HepG2 (cell line): ENCODE results near the gene PIGK. TPM values are rescaled to one million over a fixed set of nuclear protein-coding genes. Genes with fewer than 3 reads are reported as not detected.

Experiments used
- ATAC-seq: fragments of 200-7000 bp; cut with Tn5 transposase; 3 replicates; pipeline ENCODE4 v1.9.1; 2020; ENCODE audit warnings: mild to moderate bottlenecking, moderate library complexity
- BruUV-seq: library from RNA; stranded (reverse); fragments of 400-500 nt; replicated peaks from 2 replicates; lab custom pipeline; 2021; lab: Mats Ljungman, UMichigan
- CTCF ChIA-PET: fragments of 300-600 bp; formaldehyde crosslinking; extraction: SDS; loops from one replicate; lab custom pipeline; 2021; ENCODE audit warnings: low total read pairs, inconsistent platforms, low intra/inter-chr PET ratio; lab: Yijun Ruan, JAX
- POLR2A ChIA-PET: fragments of 350-600 bp; sonication (Branson Sonifier 250); formaldehyde crosslinking; loops from one replicate; lab custom pipeline; 2020; ENCODE audit warnings: antibody characterized with exemption, inconsistent platforms; lab: Yijun Ruan, JAX
- DNase-seq: peaks from one replicate; pipeline ENCODE4 v3.0.0-alpha.2; 2015; ENCODE audit warnings: low spot score
- FAIRE-seq: peaks from 3 replicates; lab custom pipeline; 2011; peaks lifted over from hg19 to GRCh38; lab: Jason Lieb, UNC
- H2AFZ ChIP-seq: one replicate; pipeline ENCODE4 v1.6.1; 2011; ENCODE audit warnings: low read length, inconsistent platforms
- H3K27ac ChIP-seq: fragments of 300-600 bp; 3 replicates; pipeline ENCODE4 v1.8.0; 2011; ENCODE audit warnings: mixed run types, mild to moderate bottlenecking, mixed read lengths, low read length, inconsistent platforms; ENCODE audit not compliant: insufficient read depth; ENCODE audit errors: extremely low read length
- H3K27me3 ChIP-seq, 2 experiments: fragments of 200-600 bp in 1 of 2; 2 replicates in 1 of 2; 3 replicates in 1 of 2; pipeline versions ENCODE4 v1.6.0 to v1.8.0; 2011; ENCODE audit warnings: low read length in 2 of 2, mild to moderate bottlenecking in 2 of 2, moderate library complexity in 2 of 2, inconsistent platforms in 1 of 2; ENCODE audit not compliant: insufficient read depth in 2 of 2, control insufficient read depth in 1 of 2
- H3K36me3 ChIP-seq, 2 experiments: fragments of 200-600 bp in 1 of 2; replicated peaks in 1 of 2; 2 replicates in 1 of 2; 3 replicates in 1 of 2; pipeline versions ENCODE4 v1.5.1 to v1.8.0; 2011; ENCODE audit warnings: low read length in 2 of 2, inconsistent platforms in 1 of 2; ENCODE audit not compliant: insufficient read depth in 2 of 2, control insufficient read depth in 1 of 2
- H3K4me1 ChIP-seq: 2 replicates; pipeline ENCODE4 v1.5.1; 2012; ENCODE audit warnings: low read length, inconsistent platforms; ENCODE audit not compliant: insufficient read depth
- H3K4me2 ChIP-seq: 2 replicates; pipeline ENCODE4 v1.6.0; 2011; ENCODE audit warnings: low read depth, low read length, inconsistent platforms
- H3K4me3 ChIP-seq, 3 experiments: fragments of 200-600 bp in 1 of 3; sonication (generic), shearing (Covaris generic) in 1 of 3; replicated peaks in 1 of 3; 2 replicates each; pipeline ENCODE4 v1.5.1; 2011 to 2016; ENCODE audit warnings: low read length in 3 of 3, inconsistent platforms in 2 of 3, low read depth in 2 of 3, mild to moderate bottlenecking in 2 of 3, control low read depth in 1 of 3, mixed read lengths in 1 of 3; ENCODE audit not compliant: insufficient read depth in 1 of 3
- H3K79me2 ChIP-seq: one replicate; pipeline ENCODE4 v1.6.1; 2011; ENCODE audit warnings: low read length, inconsistent platforms; ENCODE audit not compliant: insufficient read depth
- H3K9ac ChIP-seq: 2 replicates; pipeline ENCODE4 v1.6.0; 2011; ENCODE audit warnings: mild to moderate bottlenecking, low read depth, low read length, inconsistent platforms; ENCODE audit not compliant: insufficient read depth
- H3K9me3 ChIP-seq: 2 replicates; pipeline ENCODE4 v1.5.1; 2012; ENCODE audit warnings: mild to moderate bottlenecking, low read length
- H4K20me1 ChIP-seq: 2 replicates; pipeline ENCODE4 v1.6.0; 2011; ENCODE audit warnings: inconsistent platforms, mild to moderate bottlenecking, low read length, moderate library complexity; ENCODE audit not compliant: insufficient read depth
- FOSL2 ChIP-seq: sonication (generic); formaldehyde crosslinking; IDR thresholded peaks from 2 replicates; pipeline ENCODE4 v1.4.0; 2020; ENCODE audit warnings: missing genetic modification reagents
- RAD21 ChIP-seq: fragments of 450-650 bp; formaldehyde crosslinking; IDR thresholded peaks from 2 replicates; pipeline ENCODE4 v1.5.0; 2020; ENCODE audit warnings: mild to moderate bottlenecking
- SMC3 ChIP-seq: IDR thresholded peaks from 2 replicates; pipeline ENCODE4 v1.6.1; 2011; ENCODE audit warnings: low read length, improper control_type of control experiment
- TBX3 ChIP-seq: fragments of 450-650 bp; IDR thresholded peaks from 2 replicates; pipeline ENCODE4 v1.6.1; 2017; ENCODE audit warnings: antibody characterized with exemption, mild to moderate bottlenecking, inconsistent platforms, borderline replicate concordance
- WGBS: methylation state at CpG from one replicate; pipeline ENCODE4 v1.1.6; 2017; ENCODE audit warnings: low lambda C conversion rate; 5-methylcytosine and 5-hydroxymethylcytosine counted together
- in situ Hi-C: cut with HindIII; loops from 2 replicates; pipeline ENCODE4 v1.10.0; 2017; ENCODE audit warnings: low pct_unique_long_range_greater_than_20kb; ENCODE audit not compliant: extremely low pct_ligation_motif_present
- intact Hi-C: fragments of 100-400 bp; cut with micrococcal nuclease; formaldehyde crosslinking; loops from one replicate; pipeline ENCODE4 v1.10.0; 2022; ENCODE audit not compliant: unreplicated experiment
- polyA plus RNA-seq, 8 experiments: library from polyadenylated mRNA; depleted of rRNA in 3 of 8; stranded (reverse) in 7 of 8; unstranded in 1 of 8; fragments of >200 nt; fragmentation: Illumina TruSeq in 4 of 8; extraction: Trizol in 4 of 8; gene quantifications; 2 replicates each; pipeline versions ENCODE4 v1.2.1 to v1.2.3, GENCODE V29; 2011 to 2016; ENCODE audit warnings: low read depth in 4 of 8, missing spikeins in 1 of 8, mixed read lengths in 1 of 8; ENCODE audit not compliant: insufficient read depth in 1 of 8
- total RNA-seq, 5 experiments: library from RNA; depleted of rRNA; stranded (reverse); fragments of >200 nt; fragmentation: Illumina TruSeq; extraction: Trizol; gene quantifications; 2 replicates each; pipeline ENCODE4 v1.2.3, GENCODE V29; 2016; ENCODE audit warnings: low read depth in 1 of 5
- TF ChIP-seq, protein P1 (sequence below): sonication (generic); formaldehyde crosslinking; IDR thresholded peaks from 2 replicates; pipeline ENCODE4 v1.9.0; 2021; ENCODE audit warnings: mild to moderate bottlenecking, missing genetic modification reagents

PIGK gene
- total and polyA plus RNA-seq, 2 of the 13 experiments (the other 11 are each of a cell fraction or from before 2014, with no cell fraction given) = 14.7 to 38.5 TPM

DNA sequence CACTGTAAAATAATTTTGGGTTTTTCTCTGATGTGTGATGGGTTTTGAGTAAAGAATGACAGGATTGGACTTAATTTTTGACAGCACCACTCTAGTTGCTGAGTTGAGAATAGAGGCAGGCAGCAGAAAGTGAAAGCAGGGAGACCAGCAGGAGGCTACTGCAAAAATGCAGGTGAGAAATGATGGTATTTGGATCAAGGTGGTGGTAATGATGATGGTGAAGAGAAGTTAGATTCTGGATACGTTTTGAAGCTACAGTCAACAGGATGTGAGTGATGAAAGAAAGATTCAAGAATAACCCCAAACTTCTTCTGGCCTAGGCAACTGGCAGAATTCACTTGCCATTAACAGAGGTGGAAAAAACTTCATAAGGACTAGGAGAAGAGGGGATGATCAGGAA, 47.8 kb upstream of the PIGK start (continued):
- TF ChIP-seq TBX3 = no peak

DNA sequence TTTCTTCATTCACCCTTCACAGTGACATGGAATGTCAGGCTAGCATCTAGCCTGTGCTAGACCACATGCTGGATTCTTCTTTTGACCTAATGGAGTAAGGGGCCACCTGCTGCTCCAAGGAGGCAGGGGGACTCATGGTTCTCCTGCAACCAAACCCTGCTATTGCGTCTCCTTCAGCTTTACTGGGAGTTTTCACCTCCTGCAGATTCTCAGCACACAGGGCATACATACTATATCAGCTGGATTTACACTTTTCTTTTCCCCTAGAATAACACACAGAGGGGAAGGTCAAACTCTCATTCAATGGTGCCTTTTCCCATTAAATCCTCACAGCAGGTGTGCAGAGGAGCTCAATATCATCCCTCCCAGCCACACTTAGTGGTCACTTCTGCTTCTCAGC, 46.0 kb upstream of the PIGK start:
- Histone ChIP-seq H3K27ac (no peak overlapping the region), H3K9me3 (no peaks in the 10 kb centered on the region), H3K9ac (no peak overlapping the region), H3K4me1 (no peaks in the 10 kb centered on the region), H3K27me3 (no peaks in the 10 kb centered on the region), H3K4me3 (no peak overlapping the region), H2AFZ (no peak overlapping the region), H3K4me2 (no peak overlapping the region), H3K79me2 (no peaks in the 10 kb centered on the region), H3K36me3 (no peaks in the 10 kb centered on the region), H4K20me1 (no peaks in the 10 kb centered on the region)
- POLR2A ChIA-PET = no interaction called here
- DNase-seq (no peak), ATAC-seq (no peak), FAIRE-seq (no peak)
- intact Hi-C loops (no loop called here), in situ Hi-C loops (no loop called here)
- BruUV-seq = no TSS peak
- CTCF ChIA-PET = no interaction called here
- no peak for TF ChIP-seq FOSL2
- TF ChIP-seq, protein P1, sequence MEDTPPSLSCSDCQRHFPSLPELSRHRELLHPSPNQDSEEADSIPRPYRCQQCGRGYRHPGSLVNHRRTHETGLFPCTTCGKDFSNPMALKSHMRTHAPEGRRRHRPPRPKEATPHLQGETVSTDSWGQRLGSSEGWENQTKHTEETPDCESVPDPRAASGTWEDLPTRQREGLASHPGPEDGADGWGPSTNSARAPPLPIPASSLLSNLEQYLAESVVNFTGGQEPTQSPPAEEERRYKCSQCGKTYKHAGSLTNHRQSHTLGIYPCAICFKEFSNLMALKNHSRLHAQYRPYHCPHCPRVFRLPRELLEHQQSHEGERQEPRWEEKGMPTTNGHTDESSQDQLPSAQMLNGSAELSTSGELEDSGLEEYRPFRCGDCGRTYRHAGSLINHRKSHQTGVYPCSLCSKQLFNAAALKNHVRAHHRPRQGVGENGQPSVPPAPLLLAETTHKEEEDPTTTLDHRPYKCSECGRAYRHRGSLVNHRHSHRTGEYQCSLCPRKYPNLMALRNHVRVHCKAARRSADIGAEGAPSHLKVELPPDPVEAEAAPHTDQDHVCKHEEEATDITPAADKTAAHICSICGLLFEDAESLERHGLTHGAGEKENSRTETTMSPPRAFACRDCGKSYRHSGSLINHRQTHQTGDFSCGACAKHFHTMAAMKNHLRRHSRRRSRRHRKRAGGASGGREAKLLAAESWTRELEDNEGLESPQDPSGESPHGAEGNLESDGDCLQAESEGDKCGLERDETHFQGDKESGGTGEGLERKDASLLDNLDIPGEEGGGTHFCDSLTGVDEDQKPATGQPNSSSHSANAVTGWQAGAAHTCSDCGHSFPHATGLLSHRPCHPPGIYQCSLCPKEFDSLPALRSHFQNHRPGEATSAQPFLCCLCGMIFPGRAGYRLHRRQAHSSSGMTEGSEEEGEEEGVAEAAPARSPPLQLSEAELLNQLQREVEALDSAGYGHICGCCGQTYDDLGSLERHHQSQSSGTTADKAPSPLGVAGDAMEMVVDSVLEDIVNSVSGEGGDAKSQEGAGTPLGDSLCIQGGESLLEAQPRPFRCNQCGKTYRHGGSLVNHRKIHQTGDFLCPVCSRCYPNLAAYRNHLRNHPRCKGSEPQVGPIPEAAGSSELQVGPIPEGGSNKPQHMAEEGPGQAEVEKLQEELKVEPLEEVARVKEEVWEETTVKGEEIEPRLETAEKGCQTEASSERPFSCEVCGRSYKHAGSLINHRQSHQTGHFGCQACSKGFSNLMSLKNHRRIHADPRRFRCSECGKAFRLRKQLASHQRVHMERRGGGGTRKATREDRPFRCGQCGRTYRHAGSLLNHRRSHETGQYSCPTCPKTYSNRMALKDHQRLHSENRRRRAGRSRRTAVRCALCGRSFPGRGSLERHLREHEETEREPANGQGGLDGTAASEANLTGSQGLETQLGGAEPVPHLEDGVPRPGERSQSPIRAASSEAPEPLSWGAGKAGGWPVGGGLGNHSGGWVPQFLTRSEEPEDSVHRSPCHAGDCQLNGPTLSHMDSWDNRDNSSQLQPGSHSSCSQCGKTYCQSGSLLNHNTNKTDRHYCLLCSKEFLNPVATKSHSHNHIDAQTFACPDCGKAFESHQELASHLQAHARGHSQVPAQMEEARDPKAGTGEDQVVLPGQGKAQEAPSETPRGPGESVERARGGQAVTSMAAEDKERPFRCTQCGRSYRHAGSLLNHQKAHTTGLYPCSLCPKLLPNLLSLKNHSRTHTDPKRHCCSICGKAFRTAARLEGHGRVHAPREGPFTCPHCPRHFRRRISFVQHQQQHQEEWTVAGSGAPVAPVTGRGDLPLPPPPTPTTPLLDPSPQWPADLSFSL = no peak
- no peak for TF ChIP-seq RAD21 (CRISPR knock-in tag)
- TF ChIP-seq SMC3 = no peak
- WGBS = 17% methylated on average over 1 of the region's 1 CpG
